ENCODE results near the gene MTR.

MTR gene

DNA sequence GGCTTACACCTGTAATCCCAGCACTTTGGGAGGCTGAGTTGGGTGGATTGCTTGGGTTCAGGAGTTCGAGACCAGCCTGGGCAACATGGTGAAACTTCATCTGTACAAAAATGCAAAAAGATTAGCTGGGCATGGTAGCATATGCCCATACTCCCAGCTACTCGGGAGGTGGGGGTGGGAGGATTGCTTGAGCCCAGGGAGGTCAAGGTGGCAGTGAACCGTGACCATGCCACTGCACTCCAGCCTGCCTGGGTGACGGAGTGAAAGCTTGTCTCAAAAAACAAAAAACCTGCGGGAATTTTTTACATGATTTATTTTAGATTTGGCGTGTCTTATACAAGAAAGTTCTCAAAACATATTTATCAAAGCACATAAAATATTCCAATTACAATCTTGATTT is 27.8 kb upstream of the MTR start:
- no peak overlapping the region for H3K4me3 ChIP-seq (ENCODE audit: low read depth, low read length)
- CTCF ChIA-PET: interaction anchor here (1.3 to 3.0 kb wide), 2 partner anchors 9 to 662 kb away, joined by 3 to 18 read pairs; no protein-coding TSS in a partner anchor
- TF ChIP-seq, protein P1, sequence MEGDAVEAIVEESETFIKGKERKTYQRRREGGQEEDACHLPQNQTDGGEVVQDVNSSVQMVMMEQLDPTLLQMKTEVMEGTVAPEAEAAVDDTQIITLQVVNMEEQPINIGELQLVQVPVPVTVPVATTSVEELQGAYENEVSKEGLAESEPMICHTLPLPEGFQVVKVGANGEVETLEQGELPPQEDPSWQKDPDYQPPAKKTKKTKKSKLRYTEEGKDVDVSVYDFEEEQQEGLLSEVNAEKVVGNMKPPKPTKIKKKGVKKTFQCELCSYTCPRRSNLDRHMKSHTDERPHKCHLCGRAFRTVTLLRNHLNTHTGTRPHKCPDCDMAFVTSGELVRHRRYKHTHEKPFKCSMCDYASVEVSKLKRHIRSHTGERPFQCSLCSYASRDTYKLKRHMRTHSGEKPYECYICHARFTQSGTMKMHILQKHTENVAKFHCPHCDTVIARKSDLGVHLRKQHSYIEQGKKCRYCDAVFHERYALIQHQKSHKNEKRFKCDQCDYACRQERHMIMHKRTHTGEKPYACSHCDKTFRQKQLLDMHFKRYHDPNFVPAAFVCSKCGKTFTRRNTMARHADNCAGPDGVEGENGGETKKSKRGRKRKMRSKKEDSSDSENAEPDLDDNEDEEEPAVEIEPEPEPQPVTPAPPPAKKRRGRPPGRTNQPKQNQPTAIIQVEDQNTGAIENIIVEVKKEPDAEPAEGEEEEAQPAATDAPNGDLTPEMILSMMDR (IDR thresholded peaks at IDR 0.05; ENCODE audit: insufficient read depth, low read length, missing control alignments): no peak
- no peak for DNase-seq (ENCODE audit: low read depth, low spot score)
- POLR2A ChIA-PET: no interaction called here

DNA sequence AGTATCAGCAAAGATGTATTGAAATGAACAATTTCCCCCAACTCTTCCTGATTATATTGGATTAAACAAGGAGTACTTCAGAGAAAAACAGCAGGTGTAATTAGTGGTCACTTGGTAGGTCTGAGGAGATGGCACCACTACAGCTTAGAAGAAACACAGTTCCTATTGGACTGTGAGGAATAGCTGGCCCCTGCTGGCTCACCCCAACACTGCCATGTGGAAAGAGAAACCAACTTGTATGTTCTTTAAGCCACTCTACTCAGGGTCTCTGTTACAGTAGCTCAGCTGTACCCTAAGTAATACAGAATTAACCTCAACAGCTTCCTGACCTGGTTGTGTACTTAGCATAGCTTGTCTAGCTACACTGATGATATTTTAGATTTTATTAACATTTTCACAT is 26.5 kb upstream of the MTR start:
- DNase-seq (ENCODE audit: low read depth, low spot score): no peak
- ChIA-PET POLR2A (no interaction called here), CTCF (interaction anchor here (0.8 to 3.0 kb wide), 4 partner anchors 10 to 663 kb away, joined by 3 to 18 read pairs (median 4); no protein-coding TSS in a partner anchor)
- TF ChIP-seq, protein P1 (IDR thresholded peaks at IDR 0.05; ENCODE audit: insufficient read depth, low read length, missing control alignments): no peak
- no peak overlapping the region for H3K4me3 ChIP-seq (ENCODE audit: low read depth, low read length)

DNA sequence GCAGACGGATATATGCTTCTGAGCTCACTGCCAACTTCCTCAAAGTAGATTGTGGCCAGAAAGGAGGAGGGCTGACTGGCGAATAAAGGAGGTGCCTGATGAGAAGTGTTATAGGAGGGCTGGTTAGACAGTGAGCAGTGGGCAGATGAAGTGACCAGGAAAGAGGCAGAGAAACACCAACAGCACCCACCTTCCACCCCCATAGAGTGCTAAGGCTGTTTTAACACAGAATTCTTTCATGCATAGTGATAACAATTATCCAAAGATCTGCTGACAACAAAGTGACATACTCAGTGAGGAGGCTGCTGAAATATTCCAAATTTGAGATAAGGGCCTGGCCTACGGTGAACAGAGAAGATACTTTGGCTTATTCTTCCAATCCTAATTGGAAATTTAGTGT is 21.2 kb upstream of the MTR start:
- ChIA-PET POLR2A (no interaction called here), CTCF (interaction anchor here (1.3 kb wide), 1 partner anchor 15 kb away, joined by 3 read pairs; no protein-coding TSS in a partner anchor)
- H3K4me3 ChIP-seq (ENCODE audit: low read depth, low read length): no peak overlapping the region
- no peak for DNase-seq (ENCODE audit: low read depth, low spot score)
- TF ChIP-seq, protein P1 (IDR thresholded peaks at IDR 0.05; ENCODE audit: insufficient read depth, low read length, missing control alignments): no peak

DNA sequence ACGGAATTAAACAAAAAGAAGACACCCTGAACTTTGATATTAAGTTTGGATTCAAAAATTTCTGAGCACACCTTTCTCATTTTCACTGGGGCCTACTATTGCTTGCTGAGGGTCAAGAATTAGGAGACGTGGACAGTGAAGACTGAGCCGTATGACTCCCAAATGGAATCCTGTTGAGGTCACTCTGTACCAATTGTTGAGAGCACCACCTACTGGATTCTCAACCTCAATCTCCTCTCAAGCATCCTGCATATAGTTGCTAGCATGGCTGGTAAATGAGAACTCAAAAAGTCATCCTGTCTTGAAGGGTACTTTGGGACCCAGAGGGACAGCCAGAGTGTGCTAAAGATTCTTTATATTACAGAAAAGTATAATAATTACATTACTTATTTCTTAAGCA is 20.2 kb upstream of the MTR start:
- no peak overlapping the region for H3K4me3 ChIP-seq (ENCODE audit: low read depth, low read length)
- ChIA-PET CTCF (interaction anchor here (1.3 kb wide), 1 partner anchor 16 kb away, joined by 3 read pairs; no protein-coding TSS in a partner anchor), POLR2A (no interaction called here)
- DNase-seq (ENCODE audit: low read depth, low spot score): no peak
- TF ChIP-seq, protein P1 (IDR thresholded peaks at IDR 0.05; ENCODE audit: insufficient read depth, low read length, missing control alignments): peak; percentile 16

DNA sequence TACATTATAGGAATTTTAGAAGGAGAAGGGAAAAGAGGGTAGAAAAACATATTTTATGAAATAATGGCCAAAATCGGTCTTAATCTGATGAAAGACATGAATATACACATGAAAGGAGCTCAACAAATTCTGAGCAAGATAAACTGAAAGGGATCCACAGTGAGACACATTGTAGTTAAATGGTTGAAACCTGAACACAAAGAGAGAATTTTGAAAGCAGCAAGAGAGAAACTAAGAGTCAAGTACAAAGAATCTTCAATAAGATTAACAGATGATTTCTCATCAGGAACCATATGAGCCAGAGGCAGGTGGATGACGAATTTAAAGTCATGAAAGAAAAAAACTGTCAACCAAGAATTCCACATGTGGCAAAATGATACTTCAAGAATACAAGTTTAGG is 15.8 kb upstream of the MTR start:
- POLR2A ChIA-PET: no interaction called here
- H3K4me3 ChIP-seq (ENCODE audit: low read depth, low read length): no peak overlapping the region
- DNase-seq (ENCODE audit: low read depth, low spot score): no peak
- TF ChIP-seq, protein P1 (IDR thresholded peaks at IDR 0.05; ENCODE audit: insufficient read depth, low read length, missing control alignments): no peak
- CTCF ChIA-PET: interaction anchor here (1.0 kb wide), 1 partner anchor 782 kb away, joined by 3 read pairs; no protein-coding TSS in a partner anchor

DNA sequence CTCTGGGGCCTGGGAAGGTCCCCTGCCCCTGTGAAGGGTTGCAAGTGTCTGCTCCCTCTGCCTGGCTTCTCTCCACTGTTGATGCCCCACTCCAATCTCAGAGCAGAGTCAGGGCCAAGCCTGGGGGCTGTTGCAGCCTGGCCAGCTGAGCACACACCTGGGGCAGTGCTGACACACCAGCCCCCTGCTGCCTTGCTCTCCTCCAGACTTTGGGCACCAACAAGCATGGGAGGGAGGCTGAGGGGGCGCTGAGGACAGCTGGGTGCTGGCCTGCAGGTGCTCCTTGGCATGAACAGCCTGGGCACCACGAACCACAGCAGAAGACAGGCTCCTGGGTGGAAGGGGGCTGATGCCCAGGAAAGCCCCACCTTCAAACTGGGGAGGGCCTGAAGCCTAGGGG is 9.6 kb upstream of the MTR start:
- POLR2A ChIA-PET: no interaction called here
- CTCF ChIA-PET: interaction anchor here (1.4 kb wide), 1 partner anchor 26 kb away, joined by 3 read pairs; no protein-coding TSS in a partner anchor

More for the DNA sequence above, 9.6 kb upstream of the MTR start:
- no peak overlapping the region for H3K4me3 ChIP-seq (ENCODE audit: low read depth, low read length)
- no peak for DNase-seq (ENCODE audit: low read depth, low spot score)
- TF ChIP-seq, protein P1 (IDR thresholded peaks at IDR 0.05; ENCODE audit: insufficient read depth, low read length, missing control alignments): no peak
